Measurements from ENCODE around the gene ZDHHC7. TPM values are rescaled to one million over a fixed set of nuclear protein-coding genes. Genes with fewer than 3 reads are reported as not detected.

ZDHHC7 gene
- total RNA-seq, 1 experiment from 2014 or later, result 39.1 TPM

- no peak for TF ChIP-seq CTCF (conservative IDR thresholded peaks at IDR 0.05)
- H3K4me2 ChIP-seq (ENCODE audit: insufficient read depth, insufficient read length, low read length), result peak overlapping the region; percentile 64
- no peak overlapping the region for H2BK12ac ChIP-seq (ENCODE audit: insufficient read length, low read depth, low read length)
- H3T11ph ChIP-seq (ENCODE audit: low read length), result no peak overlapping the region
- H3K4me1 ChIP-seq (ENCODE audit: insufficient read depth, low read length), result no peaks in the 10 kb centered on the region
- no peak overlapping the region for H3K27ac Mint-ChIP-seq
- H3K23me2 ChIP-seq (ENCODE audit: insufficient read length, low read depth, low read length, poor library complexity, severe bottlenecking), result peaks cover 4% of the 10 kb centered on the region
- WGBS (ENCODE audit: extremely low coverage, insufficient read length, low lambda C conversion rate), result no CpG with 5 or more reads among the region's 4 CpGs
- no peaks in the 10 kb centered on the region; the same call in 1 of the 2 replicates for H3K27me3 ChIP-seq (ENCODE audit: insufficient read depth, low read length)
- H4K8ac ChIP-seq (replicated peaks; ENCODE audit: insufficient read length, low read depth, low read length), result no peak overlapping the region
- no peak overlapping the region for H3K4ac ChIP-seq (ENCODE audit: low read depth, low read length)
- no peaks in the 10 kb centered on the region for H3K9me3 ChIP-seq (ENCODE audit: control insufficient read depth, low read depth, low read length)
- no peak overlapping the region for H2AK5ac ChIP-seq (ENCODE audit: insufficient read length, low read length)
- H3K27me3 Mint-ChIP-seq (ENCODE audit: low read depth), result peaks cover 41% of the 10 kb centered on the region
- no peak overlapping the region for H3K14ac ChIP-seq (ENCODE audit: insufficient read depth, low read length)
- H2AFZ ChIP-seq (ENCODE audit: low read length), result no peak overlapping the region
- H2BK120ac ChIP-seq (ENCODE audit: low read depth, low read length, poor library complexity, severe bottlenecking), result no peak overlapping the region
- no peak overlapping the region for H3K9ac ChIP-seq (ENCODE audit: extremely low read depth, insufficient read length, low read length)
- H4K20me1 ChIP-seq (ENCODE audit: control insufficient read depth, insufficient read depth, insufficient read length), result no peaks in the 10 kb centered on the region
- H4K5ac ChIP-seq (ENCODE audit: insufficient read length, low read depth, low read length), result no peak overlapping the region
- H2BK20ac ChIP-seq (ENCODE audit: low read depth, low read length, poor library complexity, severe bottlenecking), result no peak overlapping the region
- H3K27ac ChIP-seq (ENCODE audit: insufficient read length, low read depth, low read length), result no peak overlapping the region
- H2BK15ac ChIP-seq (ENCODE audit: low read depth, low read length), result no peak overlapping the region
- no peaks in the 10 kb centered on the region for H3K79me2 ChIP-seq (ENCODE audit: insufficient read depth, low read length)
- no peak overlapping the region for H2BK5ac ChIP-seq (ENCODE audit: insufficient read length, low read length)
- no peak overlapping the region for H4K91ac ChIP-seq (ENCODE audit: insufficient read length, low read depth, low read length)
- H3K18ac ChIP-seq (ENCODE audit: insufficient read length, low read depth, low read length), result no peak overlapping the region
- H3K36me3 Mint-ChIP-seq (ENCODE audit: insufficient read depth in 1 of 3, low read depth in 3 of 3), result no peaks in the 10 kb centered on the region
- no peaks in the 10 kb centered on the region for H3K79me1 ChIP-seq (ENCODE audit: insufficient read depth, low read depth, low read length, poor library complexity, severe bottlenecking)
- DNase-seq, result no peak
- peak overlapping the region; percentile 77 to 90 for H3K4me3 Mint-ChIP-seq
- no peak overlapping the region for H3K56ac ChIP-seq (ENCODE audit: insufficient read length, low read depth, low read length)
- H3K9me3 Mint-ChIP-seq, result no peaks in the 10 kb centered on the region
- no peak overlapping the region for H3K23ac ChIP-seq (ENCODE audit: insufficient read length, low read depth, low read length)
- peaks cover 27 to 28% of the 10 kb centered on the region in 2 experiments for H3K4me1 Mint-ChIP-seq
Measured at GRCh38 chr16:85026703-85027102, 15.4 kb upstream of the ZDHHC7 start.

Measured in H9 (cell line).